Mucosa of stomach (tissue), 1 donor: ENCODE measurements around the gene KLF11.
A peak's percentile ranks its signal among the peaks of the same experiment; 100 is the strongest.

Source experiments
- H3K27me3 ChIP-seq: one replicate; pipeline ENCODE4 v1.7.0; 2013; ENCODE audit warnings: mild to moderate bottlenecking, low read length; ENCODE audit not compliant: control insufficient read depth, insufficient read depth
- H3K36me3 ChIP-seq: one replicate; pipeline ENCODE4 v1.7.0; 2013; ENCODE audit warnings: low read length; ENCODE audit not compliant: control insufficient read depth, insufficient read depth
- H3K4me1 ChIP-seq: one replicate; pipeline ENCODE4 v1.7.0; 2013; ENCODE audit warnings: mild to moderate bottlenecking, low read length; ENCODE audit not compliant: control insufficient read depth, insufficient read depth
- H3K4me3 ChIP-seq: one replicate; pipeline ENCODE4 v1.7.0; 2013; ENCODE audit warnings: low read length
- H3K9ac ChIP-seq: one replicate; pipeline ENCODE4 v1.7.0; 2013; ENCODE audit warnings: mild to moderate bottlenecking, low read length, moderate library complexity
- H3K9me3 ChIP-seq: one replicate; pipeline ENCODE4 v1.7.0; 2013; ENCODE audit warnings: mild to moderate bottlenecking, low read length, moderate library complexity; ENCODE audit not compliant: control insufficient read depth
- donor health status: Pancreatic carcinoma.

The KLF11 gene

GRCh38 chr2:10071176-10071575 is 27.8 kb downstream of the KLF11 start:
- no peak overlapping the region for H3K4me3 ChIP-seq
- H3K36me3 ChIP-seq: no peaks in the 10 kb centered on the region

GRCh38 chr2:10071595-10071994 is 28.2 kb downstream of the KLF11 start:
- H3K4me1 ChIP-seq: no peaks in the 10 kb centered on the region
- no peak overlapping the region for H3K9ac ChIP-seq
- H3K9me3 ChIP-seq: no peaks in the 10 kb centered on the region
- H3K4me3 ChIP-seq: no peak overlapping the region
- peaks cover 29% of the 10 kb centered on the region for H3K27me3 ChIP-seq
- no peaks in the 10 kb centered on the region for H3K36me3 ChIP-seq

More at GRCh38 chr2:10071176-10071575, 27.8 kb downstream of the KLF11 start:
- Histone ChIP-seq H3K4me1 (no peaks in the 10 kb centered on the region), H3K9ac (no peak overlapping the region), H3K9me3 (no peaks in the 10 kb centered on the region), H3K27me3 (peaks cover 25% of the 10 kb centered on the region)

GRCh38 chr2:10072656-10073480 is 29.5 kb downstream of the KLF11 start:
- Histone ChIP-seq H3K9me3 (no peaks in the 10 kb centered on the region), H3K4me3 (no peak overlapping the region), H3K4me1 (no peaks in the 10 kb centered on the region), H3K9ac (no peak overlapping the region), H3K36me3 (no peaks in the 10 kb centered on the region), H3K27me3 (peaks cover 38% of the 10 kb centered on the region)

- H3K4me3 ChIP-seq: no peak overlapping the region
- no peaks in the 10 kb centered on the region for H3K36me3 ChIP-seq
- H3K27me3 ChIP-seq: peaks cover 46% of the 10 kb centered on the region
- no peaks in the 10 kb centered on the region for H3K9me3 ChIP-seq
- no peak overlapping the region for H3K9ac ChIP-seq
- H3K4me1 ChIP-seq: no peaks in the 10 kb centered on the region
Measured at GRCh38 chr2:10073706-10074105, 30.4 kb downstream of the KLF11 start.

- H3K9ac ChIP-seq: no peak overlapping the region
- H3K27me3 ChIP-seq: peaks cover 55% of the 10 kb centered on the region
- H3K4me3 ChIP-seq: no peak overlapping the region
- peaks cover 7% of the 10 kb centered on the region for H3K4me1 ChIP-seq
- H3K36me3 ChIP-seq: no peaks in the 10 kb centered on the region
- no peaks in the 10 kb centered on the region for H3K9me3 ChIP-seq
Measured at GRCh38 chr2:10075101-10075500, 31.8 kb downstream of the KLF11 start.

- peaks cover 60% of the 10 kb centered on the region for H3K27me3 ChIP-seq
- peaks cover 11% of the 10 kb centered on the region for H3K4me1 ChIP-seq
- H3K9me3 ChIP-seq: no peaks in the 10 kb centered on the region
Measured at GRCh38 chr2:10075571-10076209, 32.3 kb downstream of the KLF11 start.

GRCh38 chr2:10076511-10076910 is 33.2 kb downstream of the KLF11 start:
- H3K36me3 ChIP-seq: no peaks in the 10 kb centered on the region
- no peak overlapping the region for H3K4me3 ChIP-seq
- no peaks in the 10 kb centered on the region for H3K9me3 ChIP-seq
- peaks cover 12% of the 10 kb centered on the region for H3K4me1 ChIP-seq
- peaks cover 67% of the 10 kb centered on the region for H3K27me3 ChIP-seq
- H3K9ac ChIP-seq: no peak overlapping the region

More at GRCh38 chr2:10075571-10076209, 32.3 kb downstream of the KLF11 start:
- no peak overlapping the region for H3K4me3 ChIP-seq
- no peaks in the 10 kb centered on the region for H3K36me3 ChIP-seq
- no peak overlapping the region for H3K9ac ChIP-seq

GRCh38 chr2:10076988-10077527 is 33.7 kb downstream of the KLF11 start:
- Histone ChIP-seq H3K27me3 (peaks cover 72% of the 10 kb centered on the region), H3K4me3 (no peak overlapping the region), H3K4me1 (peaks cover 12% of the 10 kb centered on the region), H3K9me3 (no peaks in the 10 kb centered on the region), H3K9ac (no peak overlapping the region), H3K36me3 (no peaks in the 10 kb centered on the region)

- H3K36me3 ChIP-seq: no peaks in the 10 kb centered on the region
Measured at GRCh38 chr2:10078001-10078400, 34.7 kb downstream of the KLF11 start.

GRCh38 chr2:10078704-10079265 is 35.4 kb downstream of the KLF11 start:
- Histone ChIP-seq H3K9ac (peak overlapping the region; percentile 44), H3K4me1 (peaks cover 12% of the 10 kb centered on the region), H3K27me3 (peaks cover 69% of the 10 kb centered on the region), H3K36me3 (no peaks in the 10 kb centered on the region), H3K4me3 (no peak overlapping the region), H3K9me3 (no peaks in the 10 kb centered on the region)

More at GRCh38 chr2:10078001-10078400, 34.7 kb downstream of the KLF11 start:
- Histone ChIP-seq H3K9ac (no peak overlapping the region), H3K4me3 (no peak overlapping the region), H3K4me1 (peaks cover 12% of the 10 kb centered on the region), H3K27me3 (peaks cover 72% of the 10 kb centered on the region), H3K9me3 (no peaks in the 10 kb centered on the region)

- Histone ChIP-seq H3K9ac (peak overlapping the region; percentile 44), H3K36me3 (no peaks in the 10 kb centered on the region), H3K4me3 (no peak overlapping the region), H3K4me1 (peaks cover 12% of the 10 kb centered on the region), H3K9me3 (no peaks in the 10 kb centered on the region), H3K27me3 (peaks cover 70% of the 10 kb centered on the region)
Measured at GRCh38 chr2:10079266-10079869, 36.0 kb downstream of the KLF11 start.
